HepG2 (cell line): ENCODE data around the gene CCDC57. TPM values are rescaled to one million over a fixed set of nuclear protein-coding genes. Genes with fewer than 3 reads are reported as not detected.

Experiments used
- AGO2 ChIP-seq: fragments of 200-400 bp; formaldehyde crosslinking; optimal IDR thresholded peaks from 2 replicates; pipeline ENCODE3; 2017; ENCODE audit warnings: mild to moderate bottlenecking, low read depth, low read length, moderate library complexity
- HOXA3 ChIP-seq: sonication (generic); formaldehyde crosslinking; IDR thresholded peaks from 2 replicates; pipeline ENCODE4 v1.5.0; 2020; ENCODE audit warnings: missing genetic modification reagents
- PATZ1 ChIP-seq: sonication (generic); formaldehyde crosslinking; IDR thresholded peaks from 2 replicates; pipeline ENCODE4 v1.4.0; 2020; ENCODE audit warnings: missing genetic modification reagents
- REPIN1 ChIP-seq: sonication (generic); formaldehyde crosslinking; IDR thresholded peaks from 2 replicates; pipeline ENCODE4 v1.8.0; 2022; ENCODE audit warnings: missing genetic modification reagents, low read depth, mild to moderate bottlenecking, borderline replicate concordance
- THYN1 ChIP-seq: sonication (generic); formaldehyde crosslinking; IDR thresholded peaks from 2 replicates; pipeline ENCODE4 v1.8.1; 2023; ENCODE audit warnings: low read depth, mild to moderate bottlenecking, moderate library complexity, missing genetic modification reagents, borderline replicate concordance
- YEATS4 ChIP-seq: sonication (generic); formaldehyde crosslinking; IDR thresholded peaks from 2 replicates; pipeline ENCODE4 v1.4.0; 2020; ENCODE audit warnings: missing genetic modification reagents, borderline replicate concordance
- ZNF260 ChIP-seq: sonication (generic); formaldehyde crosslinking; IDR thresholded peaks from 2 replicates; pipeline ENCODE4 v1.4.0; 2020; ENCODE audit warnings: missing genetic modification reagents, low read depth, mild to moderate bottlenecking, borderline replicate concordance
- ZNF430 ChIP-seq: sonication (generic); formaldehyde crosslinking; IDR thresholded peaks from 2 replicates; pipeline ENCODE4 v1.9.0; 2021; ENCODE audit warnings: mild to moderate bottlenecking, missing genetic modification reagents
- ZNF512B ChIP-seq: sonication (generic); formaldehyde crosslinking; IDR thresholded peaks from 2 replicates; pipeline ENCODE4 v1.5.1; 2020; ENCODE audit warnings: missing genetic modification reagents, mild to moderate bottlenecking, borderline replicate concordance
- polyA plus RNA-seq, 8 experiments: library from polyadenylated mRNA; depleted of rRNA in 3 of 8; stranded (reverse) in 7 of 8; unstranded in 1 of 8; fragments of >200 nt; fragmentation: Illumina TruSeq in 4 of 8; extraction: Trizol in 4 of 8; gene quantifications; 2 replicates each; pipeline versions ENCODE4 v1.2.1 to v1.2.3, GENCODE V29; 2011 to 2016; ENCODE audit warnings: low read depth in 4 of 8, missing spikeins in 1 of 8, mixed read lengths in 1 of 8; ENCODE audit not compliant: insufficient read depth in 1 of 8
- total RNA-seq, 5 experiments: library from RNA; depleted of rRNA; stranded (reverse); fragments of >200 nt; fragmentation: Illumina TruSeq; extraction: Trizol; gene quantifications; 2 replicates each; pipeline ENCODE4 v1.2.3, GENCODE V29; 2016; ENCODE audit warnings: low read depth in 1 of 5
- TF ChIP-seq, protein P1 (sequence below): sonication (generic); formaldehyde crosslinking; IDR thresholded peaks from 2 replicates; pipeline ENCODE4 v1.8.0; 2022; ENCODE audit warnings: mild to moderate bottlenecking, missing genetic modification reagents, borderline replicate concordance
- TF ChIP-seq, protein P2 (sequence below): sonication (generic); formaldehyde crosslinking; IDR thresholded peaks from 2 replicates; pipeline ENCODE4 v1.5.1; 2020; ENCODE audit warnings: missing genetic modification reagents, mild to moderate bottlenecking, borderline replicate concordance
- TF ChIP-seq, protein P3 (sequence below): sonication (generic); formaldehyde crosslinking; IDR thresholded peaks from 2 replicates; pipeline ENCODE4 v1.5.1; 2020; ENCODE audit warnings: mild to moderate bottlenecking, missing genetic modification reagents

Gene CCDC57
- total and polyA plus RNA-seq, 2 of the 13 experiments (the other 11 are each of a cell fraction or from before 2014, with no cell fraction given): 59.3 to 59.9 TPM

- TF ChIP-seq, protein P1, sequence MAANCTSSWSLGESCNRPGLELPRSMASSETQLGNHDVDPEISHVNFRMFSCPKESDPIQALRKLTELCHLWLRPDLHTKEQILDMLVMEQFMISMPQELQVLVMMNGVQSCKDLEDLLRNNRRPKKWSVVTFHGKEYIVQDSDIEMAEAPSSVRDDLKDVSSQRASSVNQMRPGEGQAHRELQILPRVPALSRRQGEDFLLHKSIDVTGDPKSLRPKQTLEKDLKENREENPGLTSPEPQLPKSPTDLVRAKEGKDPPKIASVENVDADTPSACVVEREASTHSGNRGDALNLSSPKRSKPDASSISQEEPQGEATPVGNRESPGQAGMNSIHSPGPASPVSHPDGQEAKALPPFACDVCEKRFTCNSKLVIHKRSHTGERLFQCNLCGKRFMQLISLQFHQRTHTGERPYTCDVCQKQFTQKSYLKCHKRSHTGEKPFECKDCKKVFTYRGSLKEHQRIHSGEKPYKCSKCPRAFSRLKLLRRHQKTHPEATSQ (CRISPR knock-in tag): 0 out of 2 replicates have a peak, but pooled peaks have one; percentile 65
- TF ChIP-seq REPIN1 (CRISPR knock-in tag): 0 out of 2 replicates have a peak, but pooled peaks have one; percentile 48
- TF ChIP-seq AGO2: peak; percentile 96
- TF ChIP-seq YEATS4 (CRISPR knock-in tag): peak; percentile 77
- no peak; the same call in 1 of the 2 replicates for TF ChIP-seq ZNF512B (CRISPR knock-in tag)
- TF ChIP-seq, protein P2, sequence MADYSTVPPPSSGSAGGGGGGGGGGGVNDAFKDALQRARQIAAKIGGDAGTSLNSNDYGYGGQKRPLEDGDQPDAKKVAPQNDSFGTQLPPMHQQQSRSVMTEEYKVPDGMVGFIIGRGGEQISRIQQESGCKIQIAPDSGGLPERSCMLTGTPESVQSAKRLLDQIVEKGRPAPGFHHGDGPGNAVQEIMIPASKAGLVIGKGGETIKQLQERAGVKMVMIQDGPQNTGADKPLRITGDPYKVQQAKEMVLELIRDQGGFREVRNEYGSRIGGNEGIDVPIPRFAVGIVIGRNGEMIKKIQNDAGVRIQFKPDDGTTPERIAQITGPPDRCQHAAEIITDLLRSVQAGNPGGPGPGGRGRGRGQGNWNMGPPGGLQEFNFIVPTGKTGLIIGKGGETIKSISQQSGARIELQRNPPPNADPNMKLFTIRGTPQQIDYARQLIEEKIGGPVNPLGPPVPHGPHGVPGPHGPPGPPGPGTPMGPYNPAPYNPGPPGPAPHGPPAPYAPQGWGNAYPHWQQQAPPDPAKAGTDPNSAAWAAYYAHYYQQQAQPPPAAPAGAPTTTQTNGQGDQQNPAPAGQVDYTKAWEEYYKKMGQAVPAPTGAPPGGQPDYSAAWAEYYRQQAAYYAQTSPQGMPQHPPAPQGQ (CRISPR knock-in tag): no peak
- peak; percentile 89 for TF ChIP-seq HOXA3 (CRISPR knock-in tag)
- peak; percentile 99 for TF ChIP-seq PATZ1
- no peak for TF ChIP-seq ZNF260
- TF ChIP-seq, protein P3, sequence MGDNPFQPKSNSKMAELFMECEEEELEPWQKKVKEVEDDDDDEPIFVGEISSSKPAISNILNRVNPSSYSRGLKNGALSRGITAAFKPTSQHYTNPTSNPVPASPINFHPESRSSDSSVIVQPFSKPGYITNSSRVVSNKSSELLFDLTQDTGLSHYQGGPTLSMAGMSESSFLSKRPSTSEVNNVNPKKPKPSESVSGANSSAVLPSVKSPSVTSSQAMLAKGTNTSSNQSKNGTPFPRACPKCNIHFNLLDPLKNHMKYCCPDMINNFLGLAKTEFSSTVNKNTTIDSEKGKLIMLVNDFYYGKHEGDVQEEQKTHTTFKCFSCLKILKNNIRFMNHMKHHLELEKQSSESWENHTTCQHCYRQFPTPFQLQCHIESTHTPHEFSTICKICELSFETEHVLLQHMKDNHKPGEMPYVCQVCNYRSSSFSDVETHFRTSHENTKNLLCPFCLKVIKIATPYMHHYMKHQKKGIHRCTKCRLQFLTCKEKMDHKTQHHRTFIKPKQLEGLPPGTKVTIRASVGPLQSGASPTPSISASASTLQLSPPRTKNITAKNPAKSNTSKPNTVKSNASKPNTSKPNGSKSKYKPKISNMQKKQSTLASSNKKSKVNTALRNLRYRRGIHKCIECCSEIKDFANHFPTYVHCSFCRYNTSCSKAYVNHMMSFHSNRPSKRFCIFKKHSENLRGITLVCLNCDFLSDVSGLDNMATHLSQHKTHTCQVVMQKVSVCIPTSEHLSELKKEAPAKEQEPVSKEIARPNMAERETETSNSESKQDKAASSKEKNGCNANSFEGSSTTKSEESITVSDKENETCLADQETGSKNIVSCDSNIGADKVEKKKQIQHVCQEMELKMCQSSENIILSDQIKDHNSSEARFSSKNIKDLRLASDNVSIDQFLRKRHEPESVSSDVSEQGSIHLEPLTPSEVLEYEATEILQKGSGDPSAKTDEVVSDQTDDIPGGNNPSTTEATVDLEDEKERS: no peak
- peak; percentile 90; the same call in 1 of the 2 replicates for TF ChIP-seq ZNF430
- peak; percentile 31; the same call in 1 of the 2 replicates for TF ChIP-seq THYN1 (CRISPR knock-in tag)
These were observed 19.1 kb upstream of the CCDC57 start (continued) for GRCh38 chr17:82231562-82232321.
